OCI-LY1 (cell line): ENCODE measurements around the gene SCRN1.

Source experiments
- EZH2 ChIP-seq: fragments of 200-600 bp; sonication (generic), shearing (Covaris generic); IDR thresholded peaks from 2 replicates; pipeline ENCODE4 v1.8.0; 2017; ENCODE audit warnings: borderline replicate concordance, mixed run types, mild to moderate bottlenecking, antibody characterized with exemption, low read length, moderate library complexity, mixed read lengths
- TF ChIP-seq, protein P1 (sequence below): fragments of 200-600 bp; sonication (generic), shearing (Covaris generic); IDR thresholded peaks from 2 replicates; pipeline ENCODE4 v1.5.1; 2017; ENCODE audit warnings: mild to moderate bottlenecking, antibody characterized with exemption, low read length, moderate library complexity, mixed read lengths

GRCh38 chr7:30032310-30033125 is 42.9 kb upstream of the SCRN1 start:
- TF ChIP-seq, protein P1, sequence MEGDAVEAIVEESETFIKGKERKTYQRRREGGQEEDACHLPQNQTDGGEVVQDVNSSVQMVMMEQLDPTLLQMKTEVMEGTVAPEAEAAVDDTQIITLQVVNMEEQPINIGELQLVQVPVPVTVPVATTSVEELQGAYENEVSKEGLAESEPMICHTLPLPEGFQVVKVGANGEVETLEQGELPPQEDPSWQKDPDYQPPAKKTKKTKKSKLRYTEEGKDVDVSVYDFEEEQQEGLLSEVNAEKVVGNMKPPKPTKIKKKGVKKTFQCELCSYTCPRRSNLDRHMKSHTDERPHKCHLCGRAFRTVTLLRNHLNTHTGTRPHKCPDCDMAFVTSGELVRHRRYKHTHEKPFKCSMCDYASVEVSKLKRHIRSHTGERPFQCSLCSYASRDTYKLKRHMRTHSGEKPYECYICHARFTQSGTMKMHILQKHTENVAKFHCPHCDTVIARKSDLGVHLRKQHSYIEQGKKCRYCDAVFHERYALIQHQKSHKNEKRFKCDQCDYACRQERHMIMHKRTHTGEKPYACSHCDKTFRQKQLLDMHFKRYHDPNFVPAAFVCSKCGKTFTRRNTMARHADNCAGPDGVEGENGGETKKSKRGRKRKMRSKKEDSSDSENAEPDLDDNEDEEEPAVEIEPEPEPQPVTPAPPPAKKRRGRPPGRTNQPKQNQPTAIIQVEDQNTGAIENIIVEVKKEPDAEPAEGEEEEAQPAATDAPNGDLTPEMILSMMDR = no peak
- no peak for TF ChIP-seq EZH2
